GM23248 (cell line): ENCODE measurements around the gene KCNQ1OT1. TPM values are rescaled to one million over a fixed set of nuclear protein-coding genes. Genes with fewer than 3 reads are reported as not detected.

Source experiments
- DNase-seq: peaks from one replicate; pipeline ENCODE4 v3.0.0-alpha.2; 2015
- H2AFZ ChIP-seq: fragments of 200-600 bp; sonication (generic); 2 replicates; pipeline ENCODE4 v1.6.1; 2016; ENCODE audit warnings: antibody characterized with exemption
- H3F3A ChIP-seq: fragments of 200-600 bp; sonication (generic); 2 replicates; pipeline ENCODE4 v1.6.1; 2016; ENCODE audit warnings: mild to moderate bottlenecking, antibody characterized with exemption, mixed run types; ENCODE audit not compliant: insufficient read depth
- H3K27ac ChIP-seq: fragments of 200-600 bp; sonication (generic); 2 replicates; pipeline ENCODE4 v1.5.1; 2016; ENCODE audit warnings: mild to moderate bottlenecking
- H3K27me3 ChIP-seq: fragments of 200-600 bp; sonication (generic); replicated peaks from 2 replicates; pipeline ENCODE4 v1.6.1; 2016; ENCODE audit warnings: mild to moderate bottlenecking; ENCODE audit not compliant: insufficient read depth
- H3K36me3 ChIP-seq: fragments of 200-600 bp; sonication (generic); 2 replicates; pipeline ENCODE4 v1.6.1; 2016; ENCODE audit warnings: low read depth, mild to moderate bottlenecking
- H3K4me1 ChIP-seq: fragments of 200-600 bp; sonication (generic); 2 replicates; pipeline ENCODE4 v1.6.1; 2016; ENCODE audit warnings: mild to moderate bottlenecking; ENCODE audit not compliant: insufficient read depth
- H3K4me2 ChIP-seq: fragments of 200-600 bp; sonication (generic); one replicate; pipeline ENCODE4 v1.6.1; 2016; ENCODE audit warnings: mild to moderate bottlenecking; ENCODE audit not compliant: unreplicated experiment
- H3K4me3 ChIP-seq: fragments of 200-600 bp; sonication (generic); 2 replicates; pipeline ENCODE4 v1.5.1; 2016; ENCODE audit warnings: mild to moderate bottlenecking
- H3K79me2 ChIP-seq: fragments of 200-600 bp; sonication (generic); 2 replicates; pipeline ENCODE4 v1.6.1; 2016; ENCODE audit warnings: mild to moderate bottlenecking; ENCODE audit not compliant: insufficient read depth
- H3K9ac ChIP-seq: fragments of 200-600 bp; sonication (generic); 2 replicates; pipeline ENCODE4 v1.6.1; 2016; ENCODE audit warnings: mild to moderate bottlenecking
- H3K9me2 ChIP-seq: fragments of 200-600 bp; sonication (generic); 2 replicates; pipeline ENCODE4 v1.6.1; 2016; ENCODE audit warnings: mixed run types, mild to moderate bottlenecking, moderate library complexity; ENCODE audit not compliant: insufficient read depth
- H3K9me3 ChIP-seq: fragments of 200-600 bp; sonication (generic); one replicate; pipeline ENCODE4 v1.6.1; 2017; ENCODE audit warnings: low read depth
- H4K20me1 ChIP-seq: fragments of 200-600 bp; sonication (generic); 2 replicates; pipeline ENCODE4 v1.6.0; 2016; ENCODE audit not compliant: insufficient read depth
- EZH2 ChIP-seq: fragments of 200-600 bp; sonication (generic); IDR thresholded peaks from 2 replicates; pipeline ENCODE4 v1.6.1; 2018; ENCODE audit warnings: antibody characterized with exemption, mild to moderate bottlenecking; ENCODE audit not compliant: insufficient read depth, poor library complexity, severe bottlenecking
- EZH2phosphoT487 ChIP-seq: fragments of 200-600 bp; sonication (generic); IDR thresholded peaks from 2 replicates; pipeline ENCODE4 v1.6.1; 2018; ENCODE audit warnings: antibody characterized with exemption, moderate library complexity, mild to moderate bottlenecking, low read depth; ENCODE audit not compliant: insufficient read depth
- WGBS, 2 experiments: methylation state at CpG; one replicate each; pipeline ENCODE4 v1.1.6; 2015 to 2017; ENCODE audit warnings: low lambda C conversion rate in 2 of 2, low coverage in 1 of 2; ENCODE audit errors: missing lambda C conversion rate in 2 of 2; 5-methylcytosine and 5-hydroxymethylcytosine counted together
- in situ Hi-C: fragments of 300-500 bp; cut with MboI; formaldehyde crosslinking; loops from 2 replicates; pipeline ENCODE4 v1.15.0; 2020
- polyA plus RNA-seq: library from polyadenylated mRNA; unstranded; fragments of >200 nt; fragmentation: Nextera tagmentation; extraction: Ambion mirVana; gene quantifications from 2 replicates; pipeline ENCODE4 v1.2.1, GENCODE V29; 2016
- total RNA-seq: library from RNA; depleted of rRNA; stranded (reverse); fragments of >200 nt; shearing (Covaris generic); gene quantifications from 2 replicates; pipeline ENCODE4 v1.2.3, GENCODE V29; 2014

The KCNQ1OT1 gene
- total and polyA plus RNA-seq, 2 experiments from 2014 or later, result 0.49 to 0.86 TPM

DNA sequence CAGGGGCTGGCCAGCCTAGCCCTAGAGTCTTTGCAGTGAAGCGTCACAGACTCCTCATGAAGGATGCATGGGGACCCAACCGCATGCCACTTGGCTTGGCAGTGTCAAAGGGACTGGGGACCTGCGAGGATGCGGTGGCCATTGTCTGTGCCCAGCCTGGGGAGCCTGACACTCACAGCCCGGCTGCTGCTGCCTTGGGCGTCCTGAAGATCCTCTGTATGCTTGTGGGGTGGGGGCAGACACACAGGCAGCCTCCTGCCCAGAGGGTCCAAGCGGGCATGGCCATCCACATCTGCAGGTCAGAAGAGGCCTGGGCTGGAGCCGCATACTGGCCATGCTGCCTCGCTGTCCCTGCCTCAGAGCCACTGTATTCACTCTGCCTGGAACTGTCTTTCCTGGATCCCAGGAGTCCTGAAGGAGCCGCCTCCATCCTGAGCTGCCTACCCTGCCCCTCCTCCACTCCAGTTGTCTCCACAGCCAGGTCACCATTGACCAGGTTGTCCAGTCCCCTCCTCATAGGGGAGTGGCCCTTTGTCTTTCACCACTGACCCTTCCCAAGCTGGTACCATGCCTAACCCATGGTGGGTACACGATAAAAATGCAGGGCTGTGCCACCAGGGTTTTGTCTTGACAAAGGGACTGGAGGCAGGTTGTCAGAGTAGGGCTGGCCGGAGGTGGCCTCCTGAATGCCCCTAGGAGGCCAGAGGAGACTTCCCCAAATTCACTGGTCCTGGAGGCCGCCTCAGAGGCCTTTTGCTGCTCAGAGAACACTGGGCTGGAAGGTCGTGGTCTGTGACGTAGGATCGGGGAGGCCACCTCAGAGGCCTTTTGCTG is 107.0 kb downstream of the KCNQ1OT1 start:
- in situ Hi-C loops, result no loop called here
- Histone ChIP-seq H3K27ac (no peak overlapping the region), H3F3A (no peaks in the 10 kb centered on the region), H3K9ac (no peak overlapping the region), H3K4me1 (no peaks in the 10 kb centered on the region), H3K9me2 (no peaks in the 10 kb centered on the region), H3K4me2 (no peak overlapping the region), H4K20me1 (no peaks in the 10 kb centered on the region), H3K9me3 (no peaks in the 10 kb centered on the region), H3K4me3 (no peak overlapping the region), H3K36me3 (no peaks in the 10 kb centered on the region), H3K79me2 (no peaks in the 10 kb centered on the region), H3K27me3 (peaks cover 13% of the 10 kb centered on the region), H2AFZ (no peak overlapping the region)
- WGBS, 2 experiments, result 65 to 66% methylated on average over 16 of the region's 16 CpGs
- TF ChIP-seq EZH2phosphoT487, result no peak
- no peak for TF ChIP-seq EZH2
- no peak for DNase-seq

DNA sequence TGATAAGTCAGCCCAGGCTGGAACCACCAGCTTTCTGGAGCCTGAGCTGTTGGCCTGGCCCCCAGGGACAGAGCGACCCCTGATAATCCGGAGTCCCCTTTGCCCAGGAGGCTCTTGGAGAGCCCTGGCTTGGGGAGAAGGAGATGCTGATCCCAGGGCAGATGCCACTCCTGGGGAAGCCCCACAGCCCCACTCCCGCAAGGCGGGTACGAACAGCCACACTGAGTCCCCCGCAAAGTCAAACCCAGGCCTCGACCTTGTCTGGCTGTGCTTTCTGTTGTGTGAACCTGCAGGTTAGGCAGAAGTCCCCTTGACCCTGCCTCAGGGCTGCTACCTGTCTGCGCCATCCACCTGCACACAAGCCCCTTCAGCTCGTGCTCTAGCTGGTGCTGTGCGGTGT is 108.0 kb downstream of the KCNQ1OT1 start:
- Histone ChIP-seq H3F3A (no peaks in the 10 kb centered on the region), H3K4me1 (no peaks in the 10 kb centered on the region), H3K9me3 (no peaks in the 10 kb centered on the region), H3K36me3 (no peaks in the 10 kb centered on the region), H3K4me2 (no peak overlapping the region), H3K9me2 (no peaks in the 10 kb centered on the region), H4K20me1 (no peaks in the 10 kb centered on the region), H3K9ac (no peak overlapping the region), H3K27ac (no peak overlapping the region), H3K27me3 (peaks cover 8% of the 10 kb centered on the region), H2AFZ (no peak overlapping the region), H3K79me2 (no peaks in the 10 kb centered on the region), H3K4me3 (no peak overlapping the region)
- 57 to 77% methylated on average over 10 of the region's 10 CpGs for WGBS, 2 experiments
- no peak for DNase-seq
- TF ChIP-seq EZH2, result no peak
- no peak for TF ChIP-seq EZH2phosphoT487
- in situ Hi-C loops, result no loop called here

DNA sequence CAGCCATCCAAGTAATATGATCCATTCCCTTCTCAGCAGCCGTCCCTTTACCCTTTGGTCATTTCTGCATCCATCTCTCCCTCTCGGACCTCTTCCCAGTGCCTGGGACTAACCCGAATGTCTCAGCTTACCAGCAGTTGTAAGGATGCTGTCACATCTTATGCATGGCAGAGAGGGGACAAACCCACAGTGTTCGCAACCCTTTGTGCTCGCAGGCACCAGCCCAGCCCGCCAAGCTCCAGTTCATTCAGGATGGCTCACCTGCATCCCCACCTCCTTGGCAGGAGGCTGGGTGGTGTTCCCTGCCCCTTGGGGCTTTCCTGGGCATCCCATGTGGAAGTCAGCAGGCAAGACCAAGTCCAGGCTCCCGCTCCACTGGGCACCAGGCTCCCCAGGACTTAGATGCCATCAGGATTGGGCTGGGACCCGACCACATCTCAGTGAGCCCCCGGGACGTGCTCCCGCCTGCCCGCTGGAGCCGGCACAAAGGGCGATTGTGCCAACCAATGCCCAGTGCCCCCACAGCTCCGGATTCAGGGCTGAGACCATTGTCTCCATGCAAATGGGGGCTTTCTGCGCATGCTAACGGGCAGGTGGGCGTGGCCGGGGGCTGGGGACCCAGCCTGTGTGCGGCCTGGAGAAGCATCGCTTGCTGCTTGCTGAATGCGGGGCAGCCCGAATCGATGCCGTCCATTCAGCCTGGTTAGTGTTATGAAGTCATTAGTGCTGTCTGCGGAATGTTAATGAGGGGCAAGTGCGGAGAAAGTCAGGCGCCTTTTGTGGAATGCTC is 108.6 kb downstream of the KCNQ1OT1 start:
- 58 to 62% methylated on average over 20 to 28 of the region's 28 CpGs for WGBS, 2 experiments
- no peak for TF ChIP-seq EZH2phosphoT487
- TF ChIP-seq EZH2, result no peak
- in situ Hi-C loops, result no loop called here
- H3K27ac ChIP-seq, result no peak overlapping the region
- H3K9ac ChIP-seq, result no peak overlapping the region
- H3K4me2 ChIP-seq, result no peak overlapping the region
- no peaks in the 10 kb centered on the region for H3K79me2 ChIP-seq
- H3F3A ChIP-seq, result no peaks in the 10 kb centered on the region
- no peak overlapping the region for H3K4me3 ChIP-seq
- no peaks in the 10 kb centered on the region for H4K20me1 ChIP-seq
- H3K27me3 ChIP-seq, result peaks cover 8% of the 10 kb centered on the region
- no peaks in the 10 kb centered on the region for H3K36me3 ChIP-seq
- H3K9me3 ChIP-seq, result no peaks in the 10 kb centered on the region
- DNase-seq, result no peak
- H2AFZ ChIP-seq, result no peak overlapping the region
- no peaks in the 10 kb centered on the region for H3K9me2 ChIP-seq
- no peaks in the 10 kb centered on the region for H3K4me1 ChIP-seq

DNA sequence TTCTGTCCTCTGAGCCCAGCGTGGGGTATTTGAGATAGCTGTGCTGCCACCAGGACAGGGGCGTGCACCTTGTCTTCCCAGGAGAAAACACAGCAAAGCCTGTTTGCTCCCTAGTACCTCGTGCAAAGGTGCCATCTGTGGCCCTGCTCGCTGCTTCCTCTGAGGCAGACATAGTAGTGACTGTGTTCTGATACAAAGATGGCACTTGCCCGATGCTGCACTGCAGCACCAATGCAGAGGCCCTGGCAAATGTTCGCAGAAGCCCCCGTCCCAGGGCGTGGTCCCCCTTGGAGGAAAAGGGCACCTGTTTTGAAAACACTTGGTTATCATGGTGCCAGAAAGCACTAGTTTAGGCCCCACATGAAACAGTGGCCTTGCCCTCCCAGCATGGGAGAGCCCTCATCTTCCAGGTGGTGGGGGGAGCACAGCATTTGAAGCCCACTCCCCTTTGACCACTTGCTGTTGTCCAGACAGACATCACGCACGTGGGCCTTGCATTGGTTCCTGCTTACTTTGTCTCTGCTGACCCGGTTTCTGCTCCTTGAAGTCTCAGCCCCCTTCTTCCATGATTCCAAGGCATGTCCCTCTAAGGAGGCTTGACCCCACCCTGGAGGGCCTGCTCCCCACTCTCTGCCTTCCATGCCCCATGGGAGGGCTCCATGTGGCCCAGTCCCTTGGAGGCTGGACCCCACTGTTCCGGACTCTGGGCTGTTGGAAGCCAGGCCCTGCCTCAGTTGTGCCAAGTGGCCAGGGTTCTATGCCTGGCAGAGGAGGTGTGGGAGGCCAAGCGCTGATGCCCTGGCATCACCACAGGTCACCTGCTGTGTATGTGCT is 109.4 kb downstream of the KCNQ1OT1 start:
- Histone ChIP-seq H3K4me3 (no peak overlapping the region), H3F3A (no peaks in the 10 kb centered on the region), H3K27me3 (peaks cover 8% of the 10 kb centered on the region), H3K4me2 (no peak overlapping the region), H3K9me3 (no peaks in the 10 kb centered on the region), H3K79me2 (no peaks in the 10 kb centered on the region), H3K9me2 (no peaks in the 10 kb centered on the region), H3K27ac (no peak overlapping the region), H3K4me1 (no peaks in the 10 kb centered on the region), H3K36me3 (no peaks in the 10 kb centered on the region), H3K9ac (no peak overlapping the region), H2AFZ (no peak overlapping the region), H4K20me1 (no peaks in the 10 kb centered on the region)
- TF ChIP-seq EZH2 (no peak), EZH2phosphoT487 (no peak)
- in situ Hi-C loops, result no loop called here
- DNase-seq, result no peak
- 48 to 52% methylated on average over 13 of the region's 13 CpGs for WGBS, 2 experiments
